Common myeloid progenitor, CD34-positive (primary cell): ENCODE results near the gene ITM2B. TPM values are rescaled to one million over a fixed set of nuclear protein-coding genes. Genes with fewer than 3 reads are reported as not detected.
A peak's percentile ranks its signal among the peaks of the same experiment; 100 is the strongest.

ENCODE experiments used
- CTCF ChIA-PET: fragments of 350-600 bp; sonication (Branson Sonifier 250); formaldehyde crosslinking; loops from one replicate; lab custom pipeline; 2021; ENCODE audit warnings: antibody characterized with exemption; lab: Charles Lee
- POLR2A ChIA-PET: fragments of 350-600 bp; sonication (Branson Sonifier 250); formaldehyde crosslinking; loops from one replicate; lab custom pipeline; 2021; ENCODE audit warnings: antibody characterized with exemption; lab: Charles Lee
- DNase-seq, 3 donors: peaks; one replicate each; pipeline versions ENCODE4 v3.0.0 to v3.0.0-alpha.2; 2013
- H3K27ac ChIP-seq, 2 experiments: 1 replicate in 1 of 2; 2 replicates in 1 of 2; pipeline ENCODE4 v1.7.0; 2013; ENCODE audit warnings: inconsistent platforms in 2 of 2, low read length in 2 of 2, mild to moderate bottlenecking in 2 of 2, low read depth in 1 of 2, moderate library complexity in 1 of 2; ENCODE audit not compliant: severe bottlenecking in 2 of 2, insufficient read depth in 1 of 2, poor library complexity in 1 of 2
- H3K27me3 ChIP-seq, 5 experiments: replicated peaks in 2 of 5; 1 replicate in 3 of 5; 2 replicates in 2 of 5; pipeline versions ENCODE4 v1.6.1 to v1.7.0; 2013; ENCODE audit warnings: low read length in 4 of 5, mild to moderate bottlenecking in 2 of 5, moderate library complexity in 2 of 5, inconsistent platforms in 1 of 5; ENCODE audit not compliant: insufficient read depth in 5 of 5, control insufficient read depth in 4 of 5
- H3K36me3 ChIP-seq, 4 experiments: 1 replicate in 2 of 4; 2 replicates in 2 of 4; pipeline versions ENCODE4 v1.6.1 to v1.7.0; 2013; ENCODE audit warnings: low read length in 3 of 4, control low read depth in 1 of 4, mild to moderate bottlenecking in 1 of 4; ENCODE audit not compliant: control insufficient read depth in 4 of 4, insufficient read depth in 4 of 4
- H3K4me1 ChIP-seq, 4 experiments: 1 replicate in 3 of 4; 2 replicates in 1 of 4; pipeline versions ENCODE4 v1.6.1 to v1.7.1; 2013; ENCODE audit warnings: low read length in 3 of 4, mild to moderate bottlenecking in 3 of 4, control low read depth in 1 of 4, inconsistent platforms in 1 of 4, moderate library complexity in 1 of 4; ENCODE audit not compliant: control insufficient read depth in 4 of 4, insufficient read depth in 4 of 4; ENCODE audit errors: control extremely low read depth in 1 of 4
- H3K4me3 ChIP-seq, 7 experiments: 1 replicate in 4 of 7; 2 replicates in 3 of 7; pipeline versions ENCODE4 v1.5.1 to v1.7.0; 2013; ENCODE audit warnings: mild to moderate bottlenecking in 7 of 7, low read length in 6 of 7, moderate library complexity in 6 of 7, inconsistent platforms in 2 of 7, low read depth in 2 of 7, control low read depth in 1 of 7; ENCODE audit not compliant: insufficient read depth in 4 of 7, control insufficient read depth in 1 of 7; ENCODE audit errors: extremely low read depth in 1 of 7
- H3K9me3 ChIP-seq, 5 experiments: 1 replicate in 4 of 5; 2 replicates in 1 of 5; pipeline versions ENCODE4 v1.6.1 to v1.7.1; 2013; ENCODE audit warnings: low read length in 4 of 5, mild to moderate bottlenecking in 2 of 5, inconsistent platforms in 1 of 5, low read depth in 1 of 5, moderate library complexity in 1 of 5; ENCODE audit not compliant: control insufficient read depth in 4 of 5, insufficient read depth in 2 of 5; ENCODE audit errors: control extremely low read depth in 1 of 5
- WGBS: methylation state at CpG from one replicate; pipeline ENCODE4 v1.1.5; 2013; ENCODE audit not compliant: insufficient coverage; 5-methylcytosine and 5-hydroxymethylcytosine counted together
- polyA plus RNA-seq: library from polyadenylated mRNA; unstranded; fragments of 120-200 nt; gene quantifications from one replicate; pipeline ENCODE4 v1.2.1, GENCODE V29; 2013

ITM2B gene
- 445 TPM for polyA plus RNA-seq

- Histone ChIP-seq H3K36me3 (peaks cover 0 to 2% (median 0%) of the 10 kb centered on the region in 4 experiments), H3K4me3 (peak within 1 kb of the TSS; percentile 87 to 100 (median 99)), H3K9me3 (no peaks in the 10 kb centered on the region), H3K27ac (peak within 1 kb of the TSS; percentile 92 to 97), H3K27me3 (no peaks in the 10 kb centered on the region), H3K4me1 (peaks cover 24 to 45% (median 37%) of the 10 kb centered on the region in 4 experiments)
- ChIA-PET CTCF (interaction anchor here (1.0 to 1.9 kb wide), 8 partner anchors 10 to 130 kb away, joined by 3 to 10 read pairs (median 4); no protein-coding TSS in a partner anchor), POLR2A (interaction anchor here (0.6 to 1.5 kb wide), 7 partner anchors 12 to 138 kb away, joined by 3 to 6 read pairs (median 3); partner anchors contain the start of genes MED4 and RB1)
- 0% methylated on average over 76 of the region's 94 CpGs for WGBS
- peak; percentile 66 to 75 (median 75) for DNase-seq
These were observed at the start of gene ITM2B for GRCh38 chr13:48233046-48233888. ITM2B (plus strand) TSS chr13:48233206; CDS start chr13:48233361, 155 bp downstream.

GRCh38 chr13:48184260-48184659, 48.7 kb upstream of the ITM2B start:
- ChIA-PET CTCF (no interaction called here), POLR2A (no interaction called here)
- WGBS = 92% methylated on average over 2 of the region's 4 CpGs
- Histone ChIP-seq H3K4me1 (peaks cover 17 to 51% (median 22%) of the 10 kb centered on the region in 4 experiments), H3K4me3 (no peak overlapping the region), H3K27me3 (no peaks in the 10 kb centered on the region), H3K27ac (no peak overlapping the region), H3K36me3 (no peaks in the 10 kb centered on the region), H3K9me3 (no peaks in the 10 kb centered on the region)
- no peak for DNase-seq

- POLR2A ChIA-PET = no interaction called here
- CTCF ChIA-PET = interaction anchor here (1.1 to 1.4 kb wide), 4 partner anchors 23 to 50 kb away, joined by 3 read pairs; no protein-coding TSS in a partner anchor
- H3K27ac ChIP-seq = no peak overlapping the region
These were observed 48.0 kb upstream of the ITM2B start for GRCh38 chr13:48185018-48185417.

GRCh38 chr13:48186722-48187121, 46.3 kb upstream of the ITM2B start:
- DNase-seq = no peak
- WGBS = no CpG with 5 or more reads among the region's 1 CpG
- ChIA-PET POLR2A (no interaction called here), CTCF (interaction anchor here (1.2 kb wide), 1 partner anchor 30 kb away, joined by 3 read pairs; no protein-coding TSS in a partner anchor)
- H3K4me1 ChIP-seq = peaks cover 17 to 50% (median 22%) of the 10 kb centered on the region in 4 experiments
- H3K27me3 ChIP-seq = no peaks in the 10 kb centered on the region
- no peak overlapping the region for H3K27ac ChIP-seq
- no peaks in the 10 kb centered on the region for H3K36me3 ChIP-seq
- peak overlapping the region in 1 of 7 experiments; percentile 35 for H3K4me3 ChIP-seq
- no peaks in the 10 kb centered on the region for H3K9me3 ChIP-seq

More at GRCh38 chr13:48185018-48185417, 48.0 kb upstream of the ITM2B start:
- H3K27me3 ChIP-seq = no peaks in the 10 kb centered on the region
- H3K9me3 ChIP-seq = no peaks in the 10 kb centered on the region
- no peak overlapping the region for H3K4me3 ChIP-seq
- no peaks in the 10 kb centered on the region for H3K36me3 ChIP-seq
- peaks cover 17 to 51% (median 22%) of the 10 kb centered on the region in 4 experiments for H3K4me1 ChIP-seq
- DNase-seq = no peak

- no CpG with 5 or more reads among the region's 1 CpG for WGBS
- Histone ChIP-seq H3K4me3 (no peak overlapping the region), H3K4me1 (peaks cover 20 to 60% (median 23%) of the 10 kb centered on the region in 4 experiments), H3K9me3 (no peaks in the 10 kb centered on the region), H3K27me3 (no peaks in the 10 kb centered on the region), H3K36me3 (no peaks in the 10 kb centered on the region), H3K27ac (no peak overlapping the region)
- CTCF ChIA-PET = interaction anchor here (0.8 to 1.1 kb wide), 2 partner anchors 14 to 61 kb away, joined by 3 read pairs; no protein-coding TSS in a partner anchor
- DNase-seq = no peak
- POLR2A ChIA-PET = interaction anchor here (0.6 to 0.7 kb wide), 2 partner anchors 17 to 44 kb away, joined by 3 read pairs; no protein-coding TSS in a partner anchor
These were observed 44.9 kb upstream of the ITM2B start for GRCh38 chr13:48188131-48188530.

GRCh38 chr13:48188601-48189000, 44.4 kb upstream of the ITM2B start:
- no CpG with 5 or more reads among the region's 2 CpGs for WGBS
- ChIA-PET CTCF (interaction anchor here (0.8 to 1.2 kb wide), 3 partner anchors 10 to 62 kb away, joined by 3 to 4 read pairs (median 3); no protein-coding TSS in a partner anchor), POLR2A (interaction anchor here (0.6 to 0.7 kb wide), 2 partner anchors 17 to 44 kb away, joined by 3 read pairs; no protein-coding TSS in a partner anchor)
- Histone ChIP-seq H3K27ac (no peak overlapping the region), H3K4me1 (peaks cover 24 to 65% (median 27%) of the 10 kb centered on the region in 4 experiments), H3K27me3 (no peaks in the 10 kb centered on the region), H3K4me3 (no peak overlapping the region), H3K36me3 (no peaks in the 10 kb centered on the region), H3K9me3 (no peaks in the 10 kb centered on the region)
- no peak for DNase-seq
